Endothelial cell of umbilical vein (primary cell): ENCODE data around the gene CPXM2. TPM values are rescaled to one million over a fixed set of nuclear protein-coding genes. Genes with fewer than 3 reads are reported as not detected.

ENCODE experiments used
- BruUV-seq: library from RNA; stranded (reverse); fragments of 400-500 nt; replicated peaks from 2 replicates; lab custom pipeline; 2021; lab: Mats Ljungman, UMichigan
- CTCF ChIA-PET: fragments of 300-600, 350-600 bp; sonication (Branson Sonifier 250); formaldehyde crosslinking; loops from one replicate; lab custom pipeline; 2021; ENCODE audit warnings: antibody characterized with exemption, inconsistent platforms; lab: Charles Lee
- POLR2A ChIA-PET: fragments of 300-600, 350-600 bp; sonication (Branson Sonifier 250); formaldehyde crosslinking; loops from one replicate; lab custom pipeline; 2021; ENCODE audit warnings: antibody characterized with exemption, inconsistent platforms; lab: Charles Lee
- DNase-seq: peaks from one replicate; pipeline ENCODE4 v3.0.0-alpha.2; 2011; ENCODE audit warnings: low read depth, low spot score
- FAIRE-seq: peaks from 2 replicates; lab custom pipeline; 2011; peaks lifted over from hg19 to GRCh38; lab: Jason Lieb, UNC
- H2AFZ ChIP-seq: 2 replicates; pipeline ENCODE4 v1.6.0; 2012; ENCODE audit warnings: low read depth, low read length, control low read depth, inconsistent platforms
- H3K27ac ChIP-seq: 2 replicates; pipeline ENCODE4 v1.5.1; 2011; ENCODE audit warnings: low read depth, mild to moderate bottlenecking, control low read depth, low read length, moderate library complexity; ENCODE audit not compliant: insufficient read depth
- H3K27me3 ChIP-seq, 2 experiments: 2 replicates each; pipeline versions ENCODE4 v1.6.0 to v1.6.1; 2011; ENCODE audit warnings: low read length in 2 of 2, mixed read lengths in 1 of 2; ENCODE audit not compliant: control insufficient read depth in 2 of 2, insufficient read depth in 2 of 2
- H3K36me3 ChIP-seq, 2 experiments: 2 replicates in 1 of 2; 3 replicates in 1 of 2; pipeline ENCODE4 v1.5.1; 2011; ENCODE audit warnings: low read length in 2 of 2, mild to moderate bottlenecking in 1 of 2, moderate library complexity in 1 of 2; ENCODE audit not compliant: control insufficient read depth in 2 of 2, insufficient read depth in 2 of 2; ENCODE audit errors: extremely low read depth in 1 of 2
- H3K4me1 ChIP-seq: 3 replicates; pipeline ENCODE4 v1.5.1; 2011; ENCODE audit warnings: mild to moderate bottlenecking, low read length; ENCODE audit not compliant: control insufficient read depth, insufficient read depth; ENCODE audit errors: extremely low read depth
- H3K4me2 ChIP-seq: 2 replicates; pipeline ENCODE4 v1.6.1; 2011; ENCODE audit warnings: low read length, control low read depth, mixed read lengths; ENCODE audit not compliant: insufficient read depth
- H3K4me3 ChIP-seq, 3 experiments: fragments of 200-600 bp in 1 of 3; sonication (generic), shearing (Covaris generic) in 1 of 3; replicated peaks in 1 of 3; 2 replicates each; pipeline ENCODE4 v1.5.1; 2011 to 2016; ENCODE audit warnings: control low read depth in 3 of 3, low read length in 3 of 3, mild to moderate bottlenecking in 2 of 3, inconsistent platforms in 1 of 3, low read depth in 1 of 3, moderate library complexity in 1 of 3; ENCODE audit not compliant: insufficient read depth in 1 of 3
- H3K79me2 ChIP-seq: 2 replicates; pipeline ENCODE4 v1.6.0; 2012; ENCODE audit warnings: low read length, inconsistent platforms; ENCODE audit not compliant: control insufficient read depth, insufficient read depth
- H3K9ac ChIP-seq: replicated peaks from 2 replicates; pipeline ENCODE3; 2011; ENCODE audit warnings: low read length, control low read depth; ENCODE audit not compliant: insufficient read depth; ENCODE audit errors: extremely low read depth
- H3K9me1 ChIP-seq: replicated peaks from 3 replicates; pipeline ENCODE4 v1.6.0; 2011; ENCODE audit warnings: mild to moderate bottlenecking, low read length; ENCODE audit not compliant: control insufficient read depth, insufficient read depth; ENCODE audit errors: extremely low read depth
- H3K9me3 ChIP-seq: replicated peaks from 2 replicates; pipeline ENCODE4 v1.5.1; 2012; ENCODE audit warnings: low read length, inconsistent platforms; ENCODE audit not compliant: control insufficient read depth, insufficient read depth
- H4K20me1 ChIP-seq: replicated peaks from 2 replicates; pipeline ENCODE3; 2011; ENCODE audit warnings: mild to moderate bottlenecking, low read length; ENCODE audit not compliant: control insufficient read depth, insufficient read depth; ENCODE audit errors: extremely low read depth
- CTCF ChIP-seq, 2 donors: IDR thresholded peaks; 1 replicate in 1 of 2; 2 replicates in 1 of 2; pipeline ENCODE4 v1.5.1; 2011; ENCODE audit warnings: low read length in 2 of 2, mild to moderate bottlenecking in 2 of 2, moderate library complexity in 2 of 2, control low read depth in 1 of 2, inconsistent platforms in 1 of 2, low read depth in 1 of 2; ENCODE audit not compliant: insufficient read depth in 1 of 2; ENCODE audit errors: extremely low read depth in 1 of 2
- EZH2 ChIP-seq: IDR thresholded peaks from 2 replicates; pipeline ENCODE4 v1.6.1; 2012; ENCODE audit warnings: borderline replicate concordance, low read depth, mild to moderate bottlenecking, moderate library complexity, low read length, inconsistent platforms; ENCODE audit not compliant: severe bottlenecking
- FOS ChIP-seq: IDR thresholded peaks from 2 replicates; pipeline ENCODE4 v1.6.1; 2011; ENCODE audit warnings: mild to moderate bottlenecking, low read length, moderate library complexity, borderline replicate concordance; ENCODE audit not compliant: insufficient read depth
- GATA2 ChIP-seq: IDR thresholded peaks from 2 replicates; pipeline ENCODE4 v1.7.0; 2011; ENCODE audit warnings: low read depth, mild to moderate bottlenecking, moderate library complexity, mixed read lengths, low read length; ENCODE audit not compliant: insufficient read length, insufficient read depth
- JUN ChIP-seq: IDR thresholded peaks from 2 replicates; pipeline ENCODE4 v1.6.1; 2011; ENCODE audit warnings: borderline replicate concordance, low read depth; ENCODE audit not compliant: insufficient read length, insufficient read depth
- MAX ChIP-seq: IDR thresholded peaks from 2 replicates; pipeline ENCODE4 v1.6.1; 2011; ENCODE audit not compliant: insufficient read depth, insufficient read length
- MYC ChIP-seq: IDR thresholded peaks from one replicate; pipeline ENCODE4 v1.6.1; 2011; ENCODE audit warnings: mild to moderate bottlenecking, low read depth, low read length
- POLR2A ChIP-seq: IDR thresholded peaks from 2 replicates; pipeline ENCODE4 v1.6.1; 2012; ENCODE audit warnings: low read depth, mild to moderate bottlenecking, control low read depth, low read length
- POLR2AphosphoS5 ChIP-seq: IDR thresholded peaks from 2 replicates; pipeline ENCODE4 v1.6.1; 2012; ENCODE audit warnings: low read depth, mild to moderate bottlenecking, control low read depth, low read length, moderate library complexity; ENCODE audit not compliant: insufficient read depth
- dilution Hi-C: fragments of 300-500 bp; cut with MboI; formaldehyde crosslinking; loops from one replicate; pipeline ENCODE4 v1.15.0; 2019; ENCODE audit warnings: low sequenced_read_pairs; ENCODE audit not compliant: extremely low pct_ligation_motif_present
- intact Hi-C: fragments of 100-400 bp; cut with micrococcal nuclease; formaldehyde crosslinking; loops from one replicate; pipeline ENCODE4 v1.10.0; 2022
- polyA plus RNA-seq, 4 experiments: library from polyadenylated mRNA; depleted of rRNA in 3 of 4; stranded (reverse) in 3 of 4; unstranded in 1 of 4; fragments of >200 nt; gene quantifications; 2 replicates each; pipeline versions ENCODE4 v1.2.1 to v1.2.3, GENCODE V29; 2011 to 2012; ENCODE audit warnings: missing spikeins in 1 of 4
- total RNA-seq: library from RNA; stranded (reverse); gene quantifications from 2 replicates; pipeline ENCODE4 v1.2.3, GENCODE V29; 2021

The CPXM2 gene
- total and polyA plus RNA-seq, 2 donors (not counting 3 experiments of a cell fraction or from before 2014, with no cell fraction given): 1.8 to 2.7 TPM

- H4K20me1 ChIP-seq: no peaks in the 10 kb centered on the region
- no peak for DNase-seq
- no peaks in the 10 kb centered on the region for H3K9me3 ChIP-seq
- H3K4me2 ChIP-seq: no peak overlapping the region
- H3K27me3 ChIP-seq: no peaks in the 10 kb centered on the region
- H3K9ac ChIP-seq: no peak overlapping the region
- TF ChIP-seq POLR2A (no peak), CTCF (IDR thresholded peaks at IDR 0.05; ENCODE audit: extremely low read depth in 1 of 2, insufficient read depth in 1 of 2, low read depth in 1 of 2, low read length in 2 of 2) (no peak), POLR2AphosphoS5 (no peak), GATA2 (no peak), FOS (no peak), JUN (no peak), MYC (no peak), EZH2 (no peak), MAX (no peak)
- POLR2A ChIA-PET: no interaction called here
- no peak overlapping the region for H2AFZ ChIP-seq
- intact Hi-C loops: no loop called here
- no peak overlapping the region for H3K4me3 ChIP-seq
- BruUV-seq: no TSS peak
- CTCF ChIA-PET: no interaction called here
- no peaks in the 10 kb centered on the region for H3K36me3 ChIP-seq
- no peaks in the 10 kb centered on the region for H3K4me1 ChIP-seq
- H3K79me2 ChIP-seq: no peaks in the 10 kb centered on the region
- no peak overlapping the region for H3K27ac ChIP-seq
- H3K9me1 ChIP-seq: no peaks in the 10 kb centered on the region
- no peak for FAIRE-seq
- dilution Hi-C loops: no loop called here
Observed at GRCh38 chr10:123787566-123787965, 104.0 kb downstream of the CPXM2 start.
